ENCODE results near the gene HTR6.

Gene HTR6

GRCh38 chr1:19625291-19625937 is 39.3 kb upstream of the HTR6 start:
- TF ChIP-seq REST (IDR thresholded peaks at IDR 0.05; ENCODE audit: insufficient read depth in 1 of 2, low read depth in 2 of 2, low read length in 2 of 2) (no peak), SIN3A (IDR thresholded peaks at IDR 0.05; ENCODE audit: borderline replicate concordance, insufficient read depth, low read length) (no peak), FOXP2 (optimal IDR thresholded peaks at IDR 0.05; ENCODE audit: borderline replicate concordance, extremely low read depth, extremely low read length, insufficient read depth) (no peak), POLR2AphosphoS5 (IDR thresholded peaks at IDR 0.05; ENCODE audit: low read depth, low read length) (no peak), TAF1 (IDR thresholded peaks at IDR 0.05; ENCODE audit: borderline replicate concordance, insufficient read depth, low read length) (no peak)

- TF ChIP-seq POLR2AphosphoS5 (IDR thresholded peaks at IDR 0.05; ENCODE audit: low read depth, low read length): no peak
- TF ChIP-seq SIN3A (IDR thresholded peaks at IDR 0.05; ENCODE audit: borderline replicate concordance, insufficient read depth, low read length): no peak
- TF ChIP-seq FOXP2 (optimal IDR thresholded peaks at IDR 0.05; ENCODE audit: borderline replicate concordance, extremely low read depth, extremely low read length, insufficient read depth): no peak
- no peak for TF ChIP-seq REST (IDR thresholded peaks at IDR 0.05; ENCODE audit: insufficient read depth in 1 of 2, low read depth in 2 of 2, low read length in 2 of 2)
- no peak for TF ChIP-seq TAF1 (IDR thresholded peaks at IDR 0.05; ENCODE audit: borderline replicate concordance, insufficient read depth, low read length)
These were observed 35.8 kb upstream of the HTR6 start for GRCh38 chr1:19628879-19629278.

- TF ChIP-seq FOXP2 (optimal IDR thresholded peaks at IDR 0.05; ENCODE audit: borderline replicate concordance, extremely low read depth, extremely low read length, insufficient read depth) (no peak), TAF1 (IDR thresholded peaks at IDR 0.05; ENCODE audit: borderline replicate concordance, insufficient read depth, low read length) (no peak), REST (IDR thresholded peaks at IDR 0.05; ENCODE audit: insufficient read depth in 1 of 2, low read depth in 2 of 2, low read length in 2 of 2) (no peak), SIN3A (IDR thresholded peaks at IDR 0.05; ENCODE audit: borderline replicate concordance, insufficient read depth, low read length) (no peak), POLR2AphosphoS5 (IDR thresholded peaks at IDR 0.05; ENCODE audit: low read depth, low read length) (no peak)
These were observed 35.3 kb upstream of the HTR6 start for GRCh38 chr1:19629357-19629756.

GRCh38 chr1:19630720-19631395 is 33.8 kb upstream of the HTR6 start:
- TF ChIP-seq SIN3A (IDR thresholded peaks at IDR 0.05; ENCODE audit: borderline replicate concordance, insufficient read depth, low read length) (no peak), TAF1 (IDR thresholded peaks at IDR 0.05; ENCODE audit: borderline replicate concordance, insufficient read depth, low read length) (no peak), POLR2AphosphoS5 (IDR thresholded peaks at IDR 0.05; ENCODE audit: low read depth, low read length) (no peak), FOXP2 (optimal IDR thresholded peaks at IDR 0.05; ENCODE audit: borderline replicate concordance, extremely low read depth, extremely low read length, insufficient read depth) (no peak), REST (IDR thresholded peaks at IDR 0.05; ENCODE audit: insufficient read depth in 1 of 2, low read depth in 2 of 2, low read length in 2 of 2) (no peak)

Measured in PFSK-1 (cell line).